ENCODE data around the gene OR2F1.

OR2F1 gene

DNA sequence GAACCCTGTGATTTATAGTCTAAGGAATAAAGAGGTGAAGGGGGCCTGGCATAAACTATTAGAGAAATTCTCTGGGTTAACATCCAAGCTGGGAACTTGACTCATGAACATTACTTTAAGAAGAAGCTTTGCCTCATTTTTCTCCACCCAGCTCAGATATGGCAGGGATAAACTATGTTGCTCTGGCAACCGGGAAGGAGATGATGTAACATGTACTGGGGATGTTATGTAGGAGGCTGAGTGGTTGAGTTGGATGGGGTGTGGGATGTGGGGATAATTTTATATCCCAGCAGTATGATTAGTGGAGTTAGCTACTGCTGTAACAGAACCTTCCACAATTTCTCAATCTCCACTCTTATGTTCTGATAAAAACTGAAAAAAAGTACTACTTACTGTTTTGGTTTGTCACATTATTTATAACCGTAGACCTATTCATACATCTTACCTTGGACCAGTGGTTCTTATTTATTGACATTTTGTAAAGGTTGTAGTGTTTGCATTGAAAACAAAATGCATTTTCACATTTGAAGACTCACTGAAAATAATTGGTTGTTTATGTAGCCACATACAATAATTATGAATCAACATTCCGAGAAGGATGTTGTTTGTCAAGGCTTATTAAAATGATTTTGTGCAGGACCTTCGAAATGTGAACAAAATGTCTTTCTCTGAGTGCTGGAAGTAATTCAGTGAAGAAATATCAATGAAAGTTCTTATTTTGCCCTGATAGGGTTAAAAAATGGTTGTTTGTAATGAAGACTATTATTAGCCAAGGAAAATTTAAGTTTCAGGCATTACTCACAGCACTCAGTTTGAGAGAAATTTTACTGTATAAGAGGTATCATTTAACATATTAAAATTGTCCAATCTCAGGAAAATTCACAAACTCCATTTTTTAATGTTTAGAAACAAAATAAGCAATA, 18.3 kb upstream of the OR2F1 start:
- DNase-seq = no peak
- no peak overlapping the region for H3K27ac Mint-ChIP-seq
- no peaks in the 10 kb centered on the region for H3K36me3 Mint-ChIP-seq
- H3K9me3 Mint-ChIP-seq = no peaks in the 10 kb centered on the region
- CTCF ChIA-PET = no interaction called here
- H3K27me3 Mint-ChIP-seq = no peaks in the 10 kb centered on the region
- peaks cover 3% of the 10 kb centered on the region for H3K4me1 Mint-ChIP-seq
- no peak overlapping the region for H3K4me3 Mint-ChIP-seq

DNA sequence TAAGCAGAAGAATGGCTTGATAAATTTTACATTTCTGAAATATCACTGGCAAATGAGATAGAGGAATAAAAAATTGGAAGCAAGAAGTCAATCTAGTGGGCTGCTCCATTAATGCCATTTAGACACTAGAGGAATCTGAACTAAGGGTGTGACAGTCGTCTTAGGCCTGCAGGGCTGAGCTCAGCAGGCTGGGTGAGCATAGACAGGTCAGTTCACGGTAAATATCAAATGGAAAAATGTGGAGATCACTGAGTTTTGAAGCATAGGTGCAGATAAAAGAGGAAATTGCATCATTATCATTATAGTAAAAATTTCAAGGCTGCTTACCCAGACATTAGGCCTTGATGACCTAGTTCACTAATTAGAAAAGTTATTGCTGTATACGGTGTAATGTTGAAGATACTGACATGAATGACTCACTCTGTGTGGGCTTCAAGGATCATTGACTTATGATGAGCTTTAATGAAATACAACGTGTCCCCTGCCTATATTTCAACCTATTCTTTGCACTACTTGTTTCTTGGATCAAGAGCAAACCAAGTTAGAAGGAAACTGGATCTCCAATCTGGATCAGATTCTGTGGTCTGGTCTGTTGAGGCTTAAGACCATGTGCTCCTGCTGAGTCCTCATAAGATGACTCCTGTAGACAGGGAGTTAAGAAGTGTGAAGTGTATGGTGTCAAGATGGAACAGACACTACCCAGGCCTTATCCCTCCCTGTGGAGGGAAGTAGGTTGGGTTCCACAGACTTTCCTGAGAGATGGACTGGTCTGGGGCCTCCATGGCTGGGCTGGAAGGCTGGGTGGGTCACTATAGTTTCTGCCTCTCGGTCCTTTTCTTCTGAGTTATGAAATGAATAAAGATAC, 16.0 kb upstream of the OR2F1 start:
- Mint-ChIP-seq H3K9me3 (no peaks in the 10 kb centered on the region), H3K27me3 (no peaks in the 10 kb centered on the region), H3K36me3 (no peaks in the 10 kb centered on the region), H3K27ac (no peak overlapping the region), H3K4me1 (no peaks in the 10 kb centered on the region), H3K4me3 (no peak overlapping the region)
- no peak for DNase-seq
- CTCF ChIA-PET = no interaction called here

DNA sequence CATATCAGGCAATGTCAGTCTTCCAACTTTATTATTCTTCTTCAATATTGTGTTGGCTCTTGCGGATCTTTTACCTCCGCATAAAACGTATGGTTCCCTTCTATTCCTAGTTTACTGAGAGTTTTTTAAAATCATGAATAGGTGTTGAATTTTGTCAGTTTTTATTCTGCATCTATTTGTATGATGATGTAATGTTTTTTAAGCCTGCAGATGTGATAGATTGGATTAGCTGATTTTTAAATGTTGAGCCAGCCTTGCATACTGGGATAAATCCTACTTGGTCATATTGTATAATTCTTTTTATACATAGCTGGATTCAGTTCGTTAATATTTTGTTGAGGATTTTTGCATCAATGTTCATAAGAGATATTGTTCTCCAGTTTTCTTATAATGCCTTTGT, 9.2 kb upstream of the OR2F1 start:
- Mint-ChIP-seq H3K9me3 (no peaks in the 10 kb centered on the region), H3K4me3 (no peak overlapping the region), H3K36me3 (no peaks in the 10 kb centered on the region), H3K27me3 (peaks cover 6% of the 10 kb centered on the region), H3K4me1 (no peaks in the 10 kb centered on the region), H3K27ac (no peak overlapping the region)
- no peak for DNase-seq
- CTCF ChIA-PET = no interaction called here

DNA sequence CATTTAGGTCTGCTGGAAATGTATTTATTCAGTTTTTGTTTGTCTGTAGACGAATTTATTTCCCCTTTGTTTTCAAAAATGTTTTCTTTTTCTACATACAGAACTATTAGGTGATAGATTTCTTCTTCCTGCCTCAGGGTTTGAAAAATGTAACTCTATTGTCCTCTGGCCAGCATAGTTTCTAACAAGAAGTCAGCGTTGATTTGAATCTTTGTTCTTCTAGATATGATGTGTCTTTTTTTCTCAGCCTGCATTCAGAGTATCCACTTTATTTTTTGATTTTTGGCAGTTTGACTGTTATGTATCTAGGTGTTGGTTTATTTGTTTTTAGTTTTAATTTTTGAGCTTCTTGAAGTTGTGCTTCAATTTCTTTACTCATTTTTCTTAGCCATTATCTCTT, 7.5 kb upstream of the OR2F1 start:
- DNase-seq = no peak
- H3K36me3 Mint-ChIP-seq = no peaks in the 10 kb centered on the region
- CTCF ChIA-PET = no interaction called here
- H3K27me3 Mint-ChIP-seq = peaks cover 9% of the 10 kb centered on the region
- H3K9me3 Mint-ChIP-seq = no peaks in the 10 kb centered on the region
- H3K4me1 Mint-ChIP-seq = no peaks in the 10 kb centered on the region
- H3K27ac Mint-ChIP-seq = no peak overlapping the region
- no peak overlapping the region for H3K4me3 Mint-ChIP-seq

DNA sequence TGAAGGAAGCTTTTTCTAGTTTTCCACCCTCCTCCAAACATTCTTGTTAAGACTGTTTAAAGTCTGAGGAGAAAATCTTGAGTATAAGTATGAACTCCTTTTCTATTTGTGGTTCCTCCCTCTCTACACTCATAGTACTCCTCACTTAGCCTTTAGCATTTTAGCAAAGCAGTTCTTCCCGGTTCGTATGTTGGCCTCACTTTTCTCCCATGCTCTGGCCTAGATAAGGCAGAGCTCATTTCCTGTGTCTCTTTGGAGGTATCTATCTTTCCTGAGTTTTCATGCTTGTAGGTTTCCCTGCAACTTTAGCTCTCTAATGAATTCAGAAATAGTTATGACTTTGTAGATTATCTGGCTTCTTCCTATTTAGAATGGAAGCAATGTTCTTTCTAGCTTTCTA, 5.9 kb upstream of the OR2F1 start:
- Mint-ChIP-seq H3K27me3 (peaks cover 9% of the 10 kb centered on the region), H3K36me3 (no peaks in the 10 kb centered on the region), H3K9me3 (no peaks in the 10 kb centered on the region), H3K4me3 (no peak overlapping the region), H3K4me1 (no peaks in the 10 kb centered on the region), H3K27ac (no peak overlapping the region)
- no peak for DNase-seq
- CTCF ChIA-PET = no interaction called here

DNA sequence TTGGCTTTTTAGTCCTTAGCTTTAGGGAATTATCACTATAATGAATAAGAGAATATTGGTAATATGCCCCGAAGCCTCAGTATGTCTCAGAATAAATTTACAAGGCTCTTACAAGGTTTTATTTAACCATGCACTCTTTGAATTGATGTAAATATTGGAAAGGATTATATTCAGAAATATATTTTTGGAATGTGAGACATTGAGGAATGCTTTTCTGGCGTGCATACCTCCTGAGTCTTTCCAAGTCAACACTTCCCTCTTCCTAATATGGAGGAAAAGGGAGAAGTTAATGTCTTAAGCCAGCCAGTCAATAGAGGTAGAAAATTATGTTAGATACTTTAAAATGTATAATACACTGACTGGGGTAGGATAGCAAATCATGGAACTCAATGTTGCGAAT, 1.2 kb upstream of the OR2F1 start:
- no peak for DNase-seq
- Mint-ChIP-seq H3K27me3 (peaks cover 6% of the 10 kb centered on the region), H3K4me1 (no peaks in the 10 kb centered on the region), H3K9me3 (no peaks in the 10 kb centered on the region), H3K4me3 (no peak overlapping the region), H3K27ac (no peak overlapping the region), H3K36me3 (no peaks in the 10 kb centered on the region)
- CTCF ChIA-PET = no interaction called here

DNA sequence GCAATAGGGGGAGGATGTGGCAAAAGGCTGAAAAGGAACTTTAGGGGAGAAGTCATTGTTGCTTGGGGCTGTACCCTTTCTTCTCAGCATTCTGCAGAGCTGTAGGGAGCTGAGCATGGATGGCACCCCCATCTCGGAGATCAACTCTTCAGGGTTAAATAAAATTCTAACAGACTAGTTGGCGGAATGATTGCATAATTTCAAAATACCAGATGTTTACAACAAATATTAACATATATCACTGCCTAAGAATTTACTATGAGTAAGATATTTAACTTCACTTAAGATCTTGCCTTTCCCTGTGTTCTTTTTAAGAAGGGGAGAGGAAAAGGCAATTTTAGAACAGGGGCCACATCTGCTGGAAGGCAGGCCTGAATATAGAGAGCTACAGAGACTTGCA, 509 bp upstream of the OR2F1 start:
- Mint-ChIP-seq H3K27me3 (peaks cover 3% of the 10 kb centered on the region), H3K36me3 (no peaks in the 10 kb centered on the region), H3K27ac (no peak overlapping the region), H3K4me1 (no peaks in the 10 kb centered on the region), H3K9me3 (no peaks in the 10 kb centered on the region), H3K4me3 (no peak overlapping the region)
- no peak for DNase-seq
- CTCF ChIA-PET = no interaction called here

DNA sequence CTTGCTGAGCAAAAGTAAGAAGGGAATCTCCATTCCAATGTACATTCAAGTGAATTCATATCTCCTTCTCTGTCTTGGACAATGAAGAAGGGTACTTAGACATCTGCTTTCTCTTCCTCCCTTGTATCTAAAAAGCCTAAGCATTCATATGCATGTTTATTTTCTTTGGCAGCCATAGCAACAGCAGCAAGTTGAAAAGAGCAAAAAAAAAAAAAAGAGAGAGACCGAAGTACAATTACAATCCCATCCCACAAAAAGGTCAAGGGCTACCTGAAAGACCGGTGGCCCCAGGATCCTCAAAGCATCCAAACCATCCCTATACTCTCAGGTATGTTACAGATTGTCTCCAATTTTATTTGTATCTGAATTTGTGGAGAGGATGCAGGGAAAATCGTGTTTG, 4.1 kb downstream of the OR2F1 start:
- Mint-ChIP-seq H3K27me3 (peaks cover 4% of the 10 kb centered on the region), H3K27ac (no peak overlapping the region), H3K4me1 (no peaks in the 10 kb centered on the region), H3K9me3 (no peaks in the 10 kb centered on the region), H3K36me3 (no peaks in the 10 kb centered on the region), H3K4me3 (no peak overlapping the region)
- CTCF ChIA-PET = no interaction called here
- no peak for DNase-seq

DNA sequence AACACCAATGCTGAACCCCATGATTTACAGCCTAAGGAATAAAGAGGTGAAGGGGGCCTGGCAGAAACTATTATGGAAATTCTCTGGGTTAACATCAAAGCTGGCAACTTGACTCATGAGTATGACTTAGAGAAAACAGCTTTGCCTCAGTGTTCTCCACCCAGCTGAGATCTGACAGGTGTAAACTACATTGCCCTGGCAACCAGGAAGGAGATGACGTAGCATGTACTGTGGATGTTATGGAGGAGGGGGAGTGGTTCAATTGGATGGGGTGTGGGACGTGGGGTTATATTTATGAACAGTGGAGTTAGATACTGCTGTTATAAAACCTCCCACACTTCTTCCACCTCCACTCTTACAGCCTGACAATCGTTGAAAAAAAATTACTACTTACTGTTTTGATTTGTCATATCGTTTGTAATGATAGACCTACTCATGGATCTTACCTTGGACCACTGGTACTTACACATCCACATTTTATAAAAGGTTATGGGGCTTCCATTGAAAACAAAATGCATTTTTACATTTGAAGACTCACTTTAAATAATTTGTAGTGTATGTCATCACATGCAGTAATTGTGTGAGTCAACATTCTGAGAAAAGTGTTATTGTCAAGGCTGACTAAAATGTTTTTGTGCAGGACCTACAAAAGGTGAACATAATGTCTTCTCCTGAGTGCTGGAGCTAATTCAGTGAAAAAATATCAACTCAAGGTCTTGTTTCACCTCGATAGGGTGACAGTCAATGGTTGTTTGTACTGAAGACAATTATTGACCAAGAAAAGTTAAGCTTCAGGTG, 6.4 kb downstream of the OR2F1 start:
- H3K27ac Mint-ChIP-seq = no peak overlapping the region
- no peak for DNase-seq
- H3K27me3 Mint-ChIP-seq = peaks cover 7% of the 10 kb centered on the region
- H3K4me3 Mint-ChIP-seq = no peak overlapping the region
- CTCF ChIA-PET = no interaction called here
- no peaks in the 10 kb centered on the region for H3K9me3 Mint-ChIP-seq
- no peaks in the 10 kb centered on the region for H3K4me1 Mint-ChIP-seq
- no peaks in the 10 kb centered on the region for H3K36me3 Mint-ChIP-seq

DNA sequence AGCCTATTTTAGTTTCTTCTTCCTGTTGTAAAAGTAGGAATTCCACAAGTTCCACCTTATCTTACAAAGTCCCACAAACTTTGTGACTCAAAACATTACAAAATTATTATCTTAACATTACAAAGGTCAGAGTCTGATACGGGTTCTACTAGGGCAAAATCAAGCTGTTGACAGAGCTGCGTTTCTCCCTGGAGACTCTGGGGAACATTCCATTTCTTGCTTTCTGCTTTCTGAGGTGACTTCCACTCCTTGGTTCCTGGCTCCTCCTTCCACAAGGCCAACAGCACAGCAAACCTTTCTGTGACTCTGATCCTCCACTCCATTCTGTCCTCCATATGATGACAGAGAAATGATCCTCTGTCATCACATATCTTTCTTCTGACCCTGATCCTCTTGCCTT, 10.6 kb downstream of the OR2F1 start:
- Mint-ChIP-seq H3K4me1 (no peaks in the 10 kb centered on the region), H3K36me3 (no peaks in the 10 kb centered on the region), H3K27ac (no peak overlapping the region), H3K9me3 (no peaks in the 10 kb centered on the region), H3K27me3 (peaks cover 7% of the 10 kb centered on the region), H3K4me3 (no peak overlapping the region)
- CTCF ChIA-PET = no interaction called here
- DNase-seq = no peak

DNA sequence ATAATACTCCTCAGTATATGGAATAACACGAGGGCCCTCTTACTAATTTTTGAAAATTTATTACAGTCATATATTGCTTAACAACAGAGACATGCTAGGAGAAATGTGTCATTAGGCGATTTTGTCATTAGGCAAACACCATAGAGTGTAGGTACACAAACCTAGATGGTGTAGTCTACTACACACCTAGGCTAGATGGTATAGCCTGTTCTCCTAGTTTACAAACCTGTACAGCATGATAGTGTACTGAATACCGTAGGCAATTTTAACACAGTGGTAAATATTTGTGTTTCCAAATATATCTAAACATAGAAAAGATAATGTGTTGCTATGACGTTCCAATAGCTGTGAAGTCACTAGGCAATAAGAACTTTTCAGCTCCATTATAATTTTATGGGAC, 12.8 kb downstream of the OR2F1 start:
- H3K4me3 Mint-ChIP-seq = no peak overlapping the region
- CTCF ChIA-PET = no interaction called here
- no peak overlapping the region for H3K27ac Mint-ChIP-seq
- no peaks in the 10 kb centered on the region for H3K4me1 Mint-ChIP-seq
- DNase-seq = no peak
- H3K36me3 Mint-ChIP-seq = no peaks in the 10 kb centered on the region
- no peaks in the 10 kb centered on the region for H3K9me3 Mint-ChIP-seq
- H3K27me3 Mint-ChIP-seq = peaks cover 15% of the 10 kb centered on the region

DNA sequence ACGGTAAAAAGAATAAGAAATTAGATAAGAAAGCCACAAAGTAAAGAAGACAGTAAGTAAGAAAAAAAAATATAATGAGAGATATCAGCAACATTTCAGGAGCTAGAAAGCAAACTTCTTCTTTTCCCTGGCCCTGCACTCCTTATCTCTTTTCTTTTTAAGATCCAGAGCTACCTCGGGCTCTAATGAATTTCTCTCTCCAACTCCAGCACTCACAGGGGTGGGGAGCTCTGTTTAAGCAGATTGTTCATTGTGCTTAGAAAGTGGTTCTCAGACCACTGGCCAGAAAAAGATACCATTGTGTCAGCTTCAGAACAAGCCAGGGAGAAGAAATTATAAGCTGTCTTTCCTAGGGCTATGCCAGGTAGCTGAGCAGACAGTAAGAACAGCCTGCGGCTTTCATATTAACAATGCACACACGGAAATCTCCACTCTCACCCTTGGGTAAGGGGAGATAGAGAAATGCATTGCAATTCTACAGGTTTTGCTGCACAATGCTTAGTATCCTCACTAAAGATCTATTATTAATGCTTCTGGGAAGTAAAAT, 19.3 kb downstream of the OR2F1 start:
- no peaks in the 10 kb centered on the region for H3K36me3 Mint-ChIP-seq
- peaks cover 8% of the 10 kb centered on the region for H3K27me3 Mint-ChIP-seq
- CTCF ChIA-PET = no interaction called here
- no peak for DNase-seq
- H3K27ac Mint-ChIP-seq = no peak overlapping the region
- H3K4me3 Mint-ChIP-seq = no peak overlapping the region
- H3K4me1 Mint-ChIP-seq = no peaks in the 10 kb centered on the region
- H3K9me3 Mint-ChIP-seq = no peaks in the 10 kb centered on the region

DNA sequence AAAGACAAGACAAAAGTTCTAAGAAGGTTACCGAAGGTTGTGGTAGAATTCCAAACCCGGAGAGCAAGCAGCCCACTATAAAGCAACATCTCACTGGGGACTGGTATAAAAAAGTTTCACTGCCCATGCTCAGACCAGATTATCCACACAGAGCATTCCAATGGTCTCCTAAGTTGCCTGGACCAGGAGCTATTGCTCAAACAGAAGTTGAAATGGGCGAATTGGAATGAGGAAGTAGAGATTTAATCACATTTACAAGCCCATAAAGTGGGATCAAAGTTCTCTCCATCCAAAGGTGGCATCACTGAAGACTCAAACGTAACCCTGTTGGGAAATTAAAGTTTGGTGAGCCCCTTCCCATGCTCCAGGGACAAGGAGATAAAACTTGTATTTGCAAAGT, 19.8 kb downstream of the OR2F1 start:
- Mint-ChIP-seq H3K36me3 (no peaks in the 10 kb centered on the region), H3K9me3 (no peaks in the 10 kb centered on the region), H3K27me3 (peaks cover 8% of the 10 kb centered on the region), H3K4me3 (no peak overlapping the region), H3K27ac (no peak overlapping the region), H3K4me1 (no peaks in the 10 kb centered on the region)
- DNase-seq = no peak
- CTCF ChIA-PET = no interaction called here

DNA sequence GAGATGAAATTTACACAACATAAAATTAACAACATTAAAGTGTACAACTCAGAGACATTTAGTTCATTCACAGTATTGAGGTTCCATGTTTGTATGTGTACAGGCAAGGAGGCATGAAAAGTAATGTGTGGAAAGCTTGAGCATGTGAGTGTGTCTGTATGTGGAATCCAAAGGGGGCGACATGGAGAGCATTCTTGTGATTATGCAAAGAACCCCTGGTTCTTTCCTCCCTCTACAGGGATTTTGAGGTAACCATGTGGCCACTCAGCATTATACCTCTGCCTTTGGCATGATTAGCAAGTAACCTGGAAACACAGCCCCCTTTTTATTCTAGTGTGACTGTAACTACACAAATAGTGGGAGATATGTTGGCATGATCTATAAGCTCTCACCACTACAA, 21.0 kb downstream of the OR2F1 start:
- DNase-seq = no peak
- no peaks in the 10 kb centered on the region for H3K36me3 Mint-ChIP-seq
- no peaks in the 10 kb centered on the region for H3K9me3 Mint-ChIP-seq
- no peak overlapping the region for H3K27ac Mint-ChIP-seq
- CTCF ChIA-PET = no interaction called here
- no peaks in the 10 kb centered on the region for H3K4me1 Mint-ChIP-seq
- H3K27me3 Mint-ChIP-seq = peaks cover 8% of the 10 kb centered on the region
- H3K4me3 Mint-ChIP-seq = no peak overlapping the region

Measured in activated naive CD4-positive, alpha-beta T cell treated with anti-CD3 and anti-CD28 coated beads, Interleukin-2, amount 10 ng/mL, durations not matched to agents 7 days and 5 days (primary cell).